PC-9 (cell line): ENCODE measurements around the gene STK32B. TPM values are rescaled to one million over a fixed set of nuclear protein-coding genes. Genes with fewer than 3 reads are reported as not detected.

Experiments used
- BruUV-seq: library from RNA; stranded (reverse); fragments of 400-500 nt; replicated peaks from 2 replicates; lab custom pipeline; 2021; lab: Mats Ljungman, UMichigan
- CTCF ChIA-PET: fragments of 300-600 bp; sonication (Branson Sonifier 250); formaldehyde crosslinking; loops from one replicate; lab custom pipeline; 2022; ENCODE audit warnings: antibody characterized with exemption; lab: Charles Lee
- POLR2A ChIA-PET: fragments of 300-600 bp; sonication (Branson Sonifier 250); formaldehyde crosslinking; loops from one replicate; lab custom pipeline; 2022; ENCODE audit warnings: antibody characterized with exemption; ENCODE audit not compliant: unreplicated experiment; lab: Charles Lee
- DNase-seq, 2 experiments: peaks; one replicate each; pipeline versions ENCODE4 v3.0.0 to v3.0.0-alpha.2; 2015 to 2022; ENCODE audit warnings: mixed read lengths in 1 of 2
- H2AFZ ChIP-seq: fragments of 200-600 bp; sonication (generic); 2 replicates; pipeline ENCODE4 v1.8.1; 2017; ENCODE audit warnings: antibody characterized with exemption
- H3F3A ChIP-seq: fragments of 200-600 bp; sonication (generic); 2 replicates; pipeline ENCODE4 v1.8.1; 2017; ENCODE audit warnings: antibody characterized with exemption, mild to moderate bottlenecking, low read depth; ENCODE audit not compliant: insufficient read depth
- H3K27ac ChIP-seq: fragments of 200-600 bp; sonication (generic); 2 replicates; pipeline ENCODE4 v1.6.1; 2016; ENCODE audit warnings: mixed run types
- H3K27me3 ChIP-seq: fragments of 200-600 bp; sonication (generic); 2 replicates; pipeline ENCODE4 v1.6.1; 2016; ENCODE audit warnings: low read depth, mixed run types; ENCODE audit not compliant: insufficient read depth
- H3K36me3 ChIP-seq: fragments of 200-600 bp; sonication (generic); 2 replicates; pipeline ENCODE4 v1.6.1; 2016; ENCODE audit warnings: low read depth, mixed run types
- H3K4me1 ChIP-seq: fragments of 200-600 bp; sonication (generic); replicated peaks from 2 replicates; pipeline ENCODE4 v1.6.1; 2016; ENCODE audit warnings: mixed run types; ENCODE audit not compliant: insufficient read depth
- H3K4me2 ChIP-seq: fragments of 200-600 bp; sonication (generic); 2 replicates; pipeline ENCODE4 v1.6.1; 2017; ENCODE audit warnings: mixed run types
- H3K4me3 ChIP-seq: fragments of 200-600 bp; sonication (generic); 2 replicates; pipeline ENCODE4 v1.6.1; 2016; ENCODE audit warnings: mixed run types
- H3K79me2 ChIP-seq: fragments of 200-600 bp; sonication (generic); 2 replicates; pipeline ENCODE4 v1.6.1; 2017; ENCODE audit warnings: low read depth, mixed run types
- H3K9me2 ChIP-seq: fragments of 200-600 bp; sonication (generic); 2 replicates; pipeline ENCODE4 v1.8.1; 2017; ENCODE audit warnings: mild to moderate bottlenecking; ENCODE audit not compliant: insufficient read depth
- H3K9me3 ChIP-seq: fragments of 200-600 bp; sonication (generic); 2 replicates; pipeline ENCODE4 v1.8.1; 2016; ENCODE audit warnings: low read depth; ENCODE audit not compliant: insufficient read depth
- H4K20me1 ChIP-seq: fragments of 200-600 bp; sonication (generic); 2 replicates; pipeline ENCODE4 v1.8.1; 2017; ENCODE audit not compliant: insufficient read depth
- CTCF ChIP-seq: fragments of 200-600 bp; sonication (generic); conservative IDR thresholded peaks from 2 replicates; pipeline ENCODE4 v1.6.1; 2017; ENCODE audit warnings: mixed run types, antibody characterized with exemption, mild to moderate bottlenecking, moderate library complexity
- EZH2 ChIP-seq: fragments of 200-600 bp; sonication (generic); IDR thresholded peaks from 2 replicates; pipeline ENCODE4 v1.8.0; 2017; ENCODE audit warnings: antibody characterized with exemption, low read depth
- intact Hi-C: fragments of 100-400 bp; cut with micrococcal nuclease; formaldehyde crosslinking; loops from one replicate; pipeline ENCODE4 v1.10.0; 2022; ENCODE audit not compliant: unreplicated experiment
- total RNA-seq: library from RNA; stranded (reverse); gene quantifications from 2 replicates; pipeline ENCODE4 v1.2.3, GENCODE V29; 2021

STK32B gene
- total RNA-seq, 1 experiment from 2014 or later: not detected

DNA sequence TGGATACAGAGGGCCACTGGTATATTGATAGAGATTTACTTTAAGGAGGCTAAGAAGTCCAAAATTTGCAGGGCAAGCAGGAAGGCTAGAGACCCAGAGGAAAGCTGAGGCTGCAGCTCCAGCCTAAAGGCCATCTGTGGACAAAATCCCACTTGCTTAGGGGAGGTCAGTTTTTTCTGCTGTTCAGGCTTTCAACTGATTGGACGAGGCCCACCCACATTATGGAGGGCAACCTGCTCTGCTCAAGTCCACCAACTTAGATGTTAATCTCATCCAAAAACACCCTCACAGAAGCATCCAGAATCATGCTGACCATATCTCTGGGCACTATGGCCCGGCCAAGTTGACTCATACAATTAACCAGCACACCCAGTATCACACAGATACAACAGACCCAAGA lies 480.8 kb downstream of the STK32B start:
- H3K4me1 ChIP-seq: no peaks in the 10 kb centered on the region
- no peak for DNase-seq
- H3F3A ChIP-seq: no peaks in the 10 kb centered on the region
- H3K4me2 ChIP-seq: no peak overlapping the region
- no peak overlapping the region for H3K27ac ChIP-seq
- H3K79me2 ChIP-seq: no peaks in the 10 kb centered on the region
- CTCF ChIA-PET: no interaction called here
- intact Hi-C loops: no loop called here
- TF ChIP-seq CTCF (no peak), EZH2 (no peak)
- no peak overlapping the region for H2AFZ ChIP-seq
- H3K9me3 ChIP-seq: no peaks in the 10 kb centered on the region
- H3K4me3 ChIP-seq: no peak overlapping the region
- H4K20me1 ChIP-seq: no peaks in the 10 kb centered on the region
- H3K36me3 ChIP-seq: no peaks in the 10 kb centered on the region
- no TSS peak for BruUV-seq
- H3K9me2 ChIP-seq: no peaks in the 10 kb centered on the region
- POLR2A ChIA-PET: no interaction called here
- peaks cover 13% of the 10 kb centered on the region; the same call in 1 of the 2 replicates for H3K27me3 ChIP-seq

DNA sequence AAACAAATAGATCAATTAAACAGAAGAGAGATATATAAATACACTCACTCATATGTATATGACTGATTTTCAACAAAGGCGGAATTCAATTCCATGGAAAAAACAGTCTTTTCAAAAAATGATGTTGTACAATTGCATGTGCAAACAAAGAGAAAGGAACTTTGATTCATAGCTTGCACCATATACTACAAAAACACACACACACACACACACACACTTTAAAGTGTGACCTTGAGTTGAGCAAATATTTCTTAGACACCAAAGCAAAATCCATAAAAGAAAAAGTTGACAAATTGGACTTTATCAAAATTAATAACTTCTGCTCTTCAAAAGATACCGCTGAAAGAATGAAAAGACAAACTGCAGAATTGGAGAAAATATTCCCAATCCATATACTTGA lies 488.3 kb downstream of the STK32B start:
- intact Hi-C loops: no loop called here
- no peak for TF ChIP-seq EZH2
- no peak for TF ChIP-seq CTCF
- peaks cover 22% of the 10 kb centered on the region; the same call in 1 of the 2 replicates for H3K27me3 ChIP-seq
- no peaks in the 10 kb centered on the region for H4K20me1 ChIP-seq
- H3K27ac ChIP-seq: no peak overlapping the region
- no peak overlapping the region for H2AFZ ChIP-seq
- no peaks in the 10 kb centered on the region for H3K4me1 ChIP-seq
- BruUV-seq: no TSS peak
- no peak overlapping the region for H3K4me2 ChIP-seq
- H3F3A ChIP-seq: no peaks in the 10 kb centered on the region
- H3K9me2 ChIP-seq: no peaks in the 10 kb centered on the region
- no peaks in the 10 kb centered on the region for H3K36me3 ChIP-seq
- POLR2A ChIA-PET: no interaction called here
- H3K79me2 ChIP-seq: no peaks in the 10 kb centered on the region
- CTCF ChIA-PET: no interaction called here
- H3K4me3 ChIP-seq: no peak overlapping the region
- no peak for DNase-seq
- no peaks in the 10 kb centered on the region for H3K9me3 ChIP-seq

DNA sequence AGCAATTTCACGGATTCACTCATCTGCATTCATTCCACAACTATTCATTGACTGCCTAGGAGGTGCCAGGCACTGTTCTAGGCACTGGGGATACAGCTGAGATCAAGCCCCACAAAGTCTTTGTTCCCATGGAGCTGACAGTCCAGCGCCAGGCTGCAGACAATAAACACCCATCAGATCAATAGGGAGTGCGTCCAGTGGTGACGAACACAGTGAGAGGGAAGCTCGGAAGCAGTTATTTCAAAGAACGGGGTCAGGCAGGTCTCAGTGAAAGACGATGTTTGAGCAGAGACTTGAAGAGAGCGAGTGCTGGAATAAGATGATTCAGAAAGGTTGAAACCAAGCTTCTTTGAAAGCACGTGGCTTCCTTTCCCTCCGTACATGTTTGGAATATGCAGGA lies 489.9 kb downstream of the STK32B start:
- CTCF ChIA-PET: no interaction called here
- H3K4me1 ChIP-seq: no peaks in the 10 kb centered on the region
- BruUV-seq: no TSS peak
- H2AFZ ChIP-seq: no peak overlapping the region
- intact Hi-C loops: no loop called here
- H3K4me3 ChIP-seq: no peak overlapping the region
- POLR2A ChIA-PET: no interaction called here
- peaks cover 22% of the 10 kb centered on the region; the same call in 1 of the 2 replicates for H3K27me3 ChIP-seq
- no peaks in the 10 kb centered on the region for H3K9me2 ChIP-seq
- no peaks in the 10 kb centered on the region for H3K36me3 ChIP-seq
- TF ChIP-seq EZH2 (no peak), CTCF (no peak)
- no peaks in the 10 kb centered on the region for H3K9me3 ChIP-seq
- no peak for DNase-seq
- H4K20me1 ChIP-seq: no peaks in the 10 kb centered on the region
- H3K79me2 ChIP-seq: no peaks in the 10 kb centered on the region
- H3F3A ChIP-seq: no peaks in the 10 kb centered on the region
- no peak overlapping the region for H3K4me2 ChIP-seq
- no peak overlapping the region for H3K27ac ChIP-seq
